CD4-positive, alpha-beta T cell treated with Interleukin-17A for 1 hour (primary cell): ENCODE results near the gene AAMDC.
"Not testable (repeated sequence)": the region's sequence is repeated elsewhere in the genome, so short reads cannot be mapped to it uniquely, and the experiment has no call there.

Experiments
- DNase-seq: peaks from one replicate; pipeline ENCODE4 v3.0.0-alpha.2; 2020

The AAMDC gene

DNA sequence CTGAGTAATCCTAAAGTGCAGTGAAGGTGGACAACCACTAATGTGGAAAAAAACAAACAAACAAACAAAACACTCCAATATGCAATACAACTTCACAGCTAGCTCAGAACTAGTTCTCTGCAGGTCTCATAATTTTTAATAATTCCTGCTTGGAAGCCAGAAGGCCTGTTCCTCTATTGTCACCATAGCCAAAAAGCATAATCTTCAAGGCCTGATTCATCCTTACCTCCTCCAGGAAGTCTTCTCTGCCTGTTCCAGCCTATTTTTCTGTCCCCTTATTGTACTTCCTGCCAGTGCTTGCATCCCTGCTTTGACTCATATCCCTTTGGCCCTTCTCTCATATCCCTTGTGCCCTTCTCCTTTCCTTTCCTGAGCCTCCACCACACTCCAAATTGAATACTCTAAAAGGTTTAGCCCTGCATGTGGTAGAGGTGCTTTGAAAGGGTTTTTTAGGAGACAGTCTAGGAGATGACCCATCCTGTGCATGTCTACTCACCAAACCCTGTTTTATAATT lies 69.2 kb downstream of the AAMDC start:
- not testable (repeated sequence) for DNase-seq

GRCh38 chr11:77890619-77891056 lies 69.7 kb downstream of the AAMDC start:
- not testable (repeated sequence) for DNase-seq

DNA sequence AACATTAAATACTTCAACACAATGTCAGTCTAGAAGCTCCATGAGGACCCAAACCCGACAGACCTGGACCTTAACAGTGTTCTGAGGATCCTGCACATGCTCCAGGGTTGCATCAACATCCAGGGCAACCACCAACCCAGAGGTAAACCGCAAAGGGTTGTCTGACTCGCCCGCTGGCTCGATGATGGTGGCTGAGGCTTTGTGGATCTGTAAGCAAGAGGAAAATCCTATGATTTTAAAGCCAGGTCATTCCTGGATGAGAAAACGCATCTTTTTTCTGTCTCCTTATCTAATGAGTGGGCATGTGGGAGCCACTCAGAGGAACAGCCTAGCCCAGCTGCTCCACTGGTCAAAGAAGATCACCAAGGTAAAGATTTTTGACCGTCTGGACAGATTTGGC lies 70.3 kb downstream of the AAMDC start:
- DNase-seq = not testable (repeated sequence)

DNA sequence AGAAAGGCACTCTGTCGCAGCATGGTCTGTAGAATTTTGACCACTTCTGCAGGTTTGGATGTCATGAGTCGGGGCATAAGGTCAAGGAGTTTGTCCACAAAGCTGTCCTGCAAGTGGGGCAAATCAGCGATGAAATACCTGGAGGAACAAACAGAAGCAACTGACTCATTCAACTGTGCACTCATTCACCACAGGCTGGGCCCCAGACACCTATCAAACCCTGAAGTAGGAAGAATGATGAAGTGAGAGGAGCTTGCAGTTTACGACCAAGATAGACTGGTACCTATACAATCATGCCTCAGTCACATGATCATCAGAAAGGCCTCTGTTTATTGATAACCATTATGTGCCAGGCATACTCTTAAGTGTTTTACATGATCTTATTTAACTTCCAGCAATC lies 70.8 kb downstream of the AAMDC start:
- not testable (repeated sequence) for DNase-seq

DNA sequence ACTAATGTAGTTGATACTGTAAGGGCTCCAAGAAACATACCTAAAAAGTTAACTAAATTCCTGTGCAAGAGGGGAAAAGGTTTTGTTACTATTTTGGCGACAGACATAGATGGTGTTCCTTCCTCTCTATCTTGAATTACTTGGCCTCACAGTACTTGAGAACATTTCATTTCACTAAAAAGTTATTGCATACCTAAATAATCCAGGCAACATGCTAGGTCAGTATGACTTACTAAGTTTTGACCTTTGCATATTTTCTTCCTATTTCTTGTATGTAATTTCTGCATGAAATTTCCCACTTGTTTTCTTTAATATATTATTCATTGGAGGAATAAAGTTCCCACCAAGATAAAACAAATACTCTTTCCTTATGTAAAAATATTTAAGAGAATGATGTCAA lies 74.0 kb downstream of the AAMDC start:
- DNase-seq = not testable (repeated sequence)

DNA sequence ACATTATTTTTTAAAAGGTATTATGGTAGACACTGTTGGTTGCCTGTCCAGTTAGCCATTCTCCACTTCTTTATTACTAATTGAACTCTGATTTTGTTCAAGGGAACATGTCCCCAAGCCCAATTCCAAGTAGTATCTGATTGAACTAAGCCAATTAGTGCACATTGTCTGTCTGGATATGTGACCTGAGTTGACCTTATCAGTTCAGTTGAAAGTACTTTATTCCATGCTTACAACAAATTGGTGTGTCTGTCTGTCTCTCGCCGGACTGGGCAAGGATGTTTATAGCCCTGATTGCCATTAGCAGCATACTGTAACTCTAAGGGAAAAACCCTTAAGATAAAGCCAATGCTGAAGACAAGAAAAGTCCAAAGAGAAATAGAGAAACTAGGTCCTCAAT lies 87.9 kb downstream of the AAMDC start:
- DNase-seq = no peak

DNA sequence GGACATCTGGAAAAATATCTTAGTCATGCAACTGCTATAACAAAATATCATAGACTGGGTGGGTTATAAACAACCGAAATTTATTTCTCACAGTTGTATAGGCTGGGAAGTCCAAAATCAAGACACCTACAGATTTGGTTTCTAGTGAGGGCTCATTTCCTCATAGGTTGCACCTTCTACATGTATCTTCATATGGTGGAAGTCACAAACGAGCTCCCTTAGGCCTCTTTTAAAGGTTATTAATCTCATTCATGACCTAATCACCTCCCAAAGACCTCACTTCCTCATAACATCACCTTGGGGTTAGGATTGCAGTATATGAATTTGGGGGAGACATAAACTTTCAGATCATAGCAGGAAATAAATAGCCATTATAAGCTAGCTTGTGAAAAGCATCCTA lies 88.3 kb downstream of the AAMDC start:
- DNase-seq = no peak

DNA sequence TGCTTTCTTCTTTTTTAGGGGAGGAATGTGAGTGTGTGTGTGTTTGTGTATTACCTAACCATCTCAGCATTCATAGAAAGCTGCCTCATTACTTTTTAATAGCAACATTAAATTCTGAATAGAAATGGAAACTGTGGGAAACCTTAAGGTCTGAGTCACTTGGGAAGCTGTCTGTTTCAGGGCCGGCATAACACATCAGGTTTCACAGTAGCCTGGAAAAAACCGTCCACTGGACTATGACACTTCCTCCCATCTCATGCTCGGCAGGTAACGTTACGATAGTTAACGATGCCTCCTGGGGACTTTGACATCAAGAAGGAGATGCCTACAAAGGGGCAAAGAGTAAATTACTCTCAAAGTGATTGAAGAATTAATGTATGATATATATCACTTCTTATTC lies 89.9 kb downstream of the AAMDC start:
- DNase-seq = not testable (repeated sequence)

- not testable (repeated sequence) for DNase-seq
These were observed 92.8 kb downstream of the AAMDC start for GRCh38 chr11:77913608-77914306.

DNA sequence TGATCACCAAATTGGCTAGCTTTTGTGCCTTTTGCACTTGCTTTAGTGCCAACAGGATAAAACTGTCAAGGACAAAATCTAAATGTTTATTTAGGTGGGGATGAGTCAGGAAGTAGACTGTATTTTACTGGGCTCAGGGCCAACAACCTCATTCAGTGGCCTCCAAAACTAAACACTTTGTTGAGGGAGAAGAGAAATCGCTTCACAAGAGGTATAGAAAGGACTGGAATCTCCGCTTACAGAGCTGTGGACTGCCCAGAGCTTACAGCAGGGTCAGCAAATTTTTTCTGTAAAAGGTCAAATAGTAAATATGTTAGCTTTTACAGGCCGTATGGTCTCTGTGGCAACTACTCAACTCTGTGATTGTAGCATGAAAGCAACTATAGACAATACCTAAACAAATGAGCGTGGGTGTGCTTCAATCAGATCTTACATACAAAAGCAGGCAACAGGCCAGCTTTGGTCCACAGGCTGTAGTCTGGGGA lies 93.4 kb downstream of the AAMDC start:
- not testable (repeated sequence) for DNase-seq

- DNase-seq = not testable (repeated sequence)
These were observed 96.8 kb downstream of the AAMDC start for GRCh38 chr11:77917713-77918112.
